ENCODE measurements around the gene TMEM204.

TMEM204 gene

GRCh38 chr16:1523581-1524245 is 9.8 kb upstream of the TMEM204 start:
- H3K9me2 ChIP-seq (replicated peaks; ENCODE audit: control insufficient read depth, low read length), result no peaks in the 10 kb centered on the region
- no peak for TF ChIP-seq CTCF (IDR thresholded peaks at IDR 0.05; ENCODE audit: low read depth, low read length, poor library complexity, severe bottlenecking)
- H3K4me3 ChIP-seq (ENCODE audit: low read length), result no peak overlapping the region
- H3K27ac ChIP-seq (ENCODE audit: low read depth, low read length), result no peak overlapping the region
- no peak overlapping the region for H3K4me2 ChIP-seq (ENCODE audit: low read length)
- H3F3A ChIP-seq (ENCODE audit: control insufficient read depth, insufficient read depth), result no peaks in the 10 kb centered on the region
- no peaks in the 10 kb centered on the region for H3K27me3 ChIP-seq (ENCODE audit: control insufficient read depth, low read length)
- H3K36me3 ChIP-seq (ENCODE audit: control insufficient read depth, low read length), result no peaks in the 10 kb centered on the region
- H3K9me3 ChIP-seq (ENCODE audit: control insufficient read depth, insufficient read depth, low read length), result no peaks in the 10 kb centered on the region
- H4K20me1 ChIP-seq (ENCODE audit: control insufficient read depth, insufficient read depth, low read depth, low read length), result no peaks in the 10 kb centered on the region
- H3K4me1 ChIP-seq (ENCODE audit: control insufficient read depth, low read length), result no peaks in the 10 kb centered on the region
- no peaks in the 10 kb centered on the region for H3K79me2 ChIP-seq (ENCODE audit: control insufficient read depth, low read length)

- no peaks in the 10 kb centered on the region for H3K9me2 ChIP-seq (replicated peaks; ENCODE audit: control insufficient read depth, low read length)
- no peak overlapping the region for H3K4me2 ChIP-seq (ENCODE audit: low read length)
- H3K27ac ChIP-seq (ENCODE audit: low read depth, low read length), result no peak overlapping the region
- H3K4me1 ChIP-seq (ENCODE audit: control insufficient read depth, low read length), result no peaks in the 10 kb centered on the region
- H3K79me2 ChIP-seq (ENCODE audit: control insufficient read depth, low read length), result no peaks in the 10 kb centered on the region
- no peaks in the 10 kb centered on the region for H3K36me3 ChIP-seq (ENCODE audit: control insufficient read depth, low read length)
- no peaks in the 10 kb centered on the region for H3F3A ChIP-seq (ENCODE audit: control insufficient read depth, insufficient read depth)
- H3K4me3 ChIP-seq (ENCODE audit: low read length), result no peak overlapping the region
- no peaks in the 10 kb centered on the region for H3K27me3 ChIP-seq (ENCODE audit: control insufficient read depth, low read length)
- no peaks in the 10 kb centered on the region for H4K20me1 ChIP-seq (ENCODE audit: control insufficient read depth, insufficient read depth, low read depth, low read length)
- no peak for TF ChIP-seq EZH2phosphoT487 (IDR thresholded peaks at IDR 0.05; ENCODE audit: borderline replicate concordance, low read length)
- no peak for TF ChIP-seq CTCF (IDR thresholded peaks at IDR 0.05; ENCODE audit: low read depth, low read length, poor library complexity, severe bottlenecking)
- no peaks in the 10 kb centered on the region for H3K9me3 ChIP-seq (ENCODE audit: control insufficient read depth, insufficient read depth, low read length)
These were observed 9.1 kb upstream of the TMEM204 start for GRCh38 chr16:1524366-1524765.

- Histone ChIP-seq H3K36me3 (ENCODE audit: control insufficient read depth, low read length) (no peaks in the 10 kb centered on the region), H3K27me3 (ENCODE audit: control insufficient read depth, low read length) (no peaks in the 10 kb centered on the region), H3K27ac (ENCODE audit: low read depth, low read length) (no peak overlapping the region), H3K4me3 (ENCODE audit: low read length) (no peak overlapping the region), H3K4me1 (ENCODE audit: control insufficient read depth, low read length) (no peaks in the 10 kb centered on the region), H3K79me2 (ENCODE audit: control insufficient read depth, low read length) (no peaks in the 10 kb centered on the region), H3K9me3 (ENCODE audit: control insufficient read depth, insufficient read depth, low read length) (no peaks in the 10 kb centered on the region), H3K9me2 (replicated peaks; ENCODE audit: control insufficient read depth, low read length) (no peaks in the 10 kb centered on the region), H3F3A (ENCODE audit: control insufficient read depth, insufficient read depth) (no peaks in the 10 kb centered on the region), H3K4me2 (ENCODE audit: low read length) (no peak overlapping the region), H4K20me1 (ENCODE audit: control insufficient read depth, insufficient read depth, low read depth, low read length) (no peaks in the 10 kb centered on the region)
- TF ChIP-seq EZH2phosphoT487 (IDR thresholded peaks at IDR 0.05; ENCODE audit: borderline replicate concordance, low read length) (no peak), CTCF (IDR thresholded peaks at IDR 0.05; ENCODE audit: low read depth, low read length, poor library complexity, severe bottlenecking) (no peak)
These were observed 7.4 kb upstream of the TMEM204 start for GRCh38 chr16:1525871-1526607.
